H1 (cell line): ENCODE data around the gene CD1D. TPM values are rescaled to one million over a fixed set of nuclear protein-coding genes. Genes with fewer than 3 reads are reported as not detected.

Source experiments
- CTCF ChIA-PET: fragments of 300-600 bp; sonication (Branson Sonifier 250); formaldehyde crosslinking; loops from one replicate; lab custom pipeline; 2021; ENCODE audit not compliant: partially characterized antibody; lab: Charles Lee
- POLR2A ChIA-PET: fragments of 300-600 bp; sonication (Branson Sonifier 250); formaldehyde crosslinking; loops from one replicate; lab custom pipeline; 2021; ENCODE audit warnings: inconsistent platforms; ENCODE audit not compliant: partially characterized antibody; lab: Charles Lee
- DNase-seq, 2 experiments: peaks; one replicate each; pipeline versions ENCODE4 v3.0.0 to v3.0.0-alpha.2; 2010 to 2022; ENCODE audit warnings: low spot score in 2 of 2, low read depth in 1 of 2, mixed read lengths in 1 of 2
- FAIRE-seq: peaks from 2 replicates; lab custom pipeline; 2011; peaks lifted over from hg19 to GRCh38; lab: Jason Lieb, UNC
- H2AFZ ChIP-seq: 2 replicates; pipeline ENCODE4 v1.8.1; 2012; ENCODE audit warnings: low read length, inconsistent platforms
- H2AK5ac ChIP-seq: 2 replicates; pipeline ENCODE4 v1.6.1; 2013; ENCODE audit warnings: low read depth, low read length
- H2BK120ac ChIP-seq: replicated peaks from 2 replicates; pipeline ENCODE3; 2013; ENCODE audit warnings: low read depth, low read length, inconsistent platforms
- H2BK12ac ChIP-seq: 2 replicates; pipeline ENCODE4 v1.6.1; 2013; ENCODE audit warnings: low read depth, low read length
- H2BK15ac ChIP-seq: 2 replicates; pipeline ENCODE4 v1.6.1; 2013; ENCODE audit warnings: low read length
- H2BK20ac ChIP-seq: 2 replicates; pipeline ENCODE4 v1.6.1; 2013; ENCODE audit warnings: low read length
- H2BK5ac ChIP-seq: 2 replicates; pipeline ENCODE4 v1.6.1; 2013; ENCODE audit warnings: low read depth, low read length
- H3K14ac ChIP-seq: 2 replicates; pipeline ENCODE4 v1.6.1; 2013; ENCODE audit warnings: inconsistent platforms; ENCODE audit not compliant: insufficient read length
- H3K18ac ChIP-seq: 2 replicates; pipeline ENCODE4 v1.6.1; 2013; ENCODE audit warnings: low read length; ENCODE audit errors: extremely low read depth
- H3K23ac ChIP-seq: 2 replicates; pipeline ENCODE4 v1.6.1; 2013; ENCODE audit warnings: inconsistent platforms; ENCODE audit not compliant: insufficient read length
- H3K23me2 ChIP-seq: 2 replicates; pipeline ENCODE4 v1.6.1; 2013; ENCODE audit warnings: low read depth, low read length
- H3K27ac ChIP-seq: 2 replicates; pipeline ENCODE4 v1.6.1; 2011; ENCODE audit warnings: low read depth, low read length, inconsistent platforms
- H3K27me3 ChIP-seq, 4 experiments: replicated peaks in 1 of 4; 1 replicate in 1 of 4; 2 replicates in 3 of 4; pipeline versions ENCODE4 v1.6.1 to v1.8.1; 2011 to 2013; ENCODE audit warnings: low read length in 3 of 4, mild to moderate bottlenecking in 3 of 4, inconsistent platforms in 2 of 4, mixed read lengths in 2 of 4, moderate library complexity in 1 of 4; ENCODE audit not compliant: control insufficient read depth in 3 of 4, insufficient read depth in 3 of 4; ENCODE audit errors: extremely low read depth in 1 of 4
- H3K36me3 ChIP-seq, 4 experiments: 2 replicates each; pipeline versions ENCODE4 v1.6.1 to v1.8.1; 2011 to 2013; ENCODE audit warnings: mild to moderate bottlenecking in 4 of 4, low read length in 3 of 4, moderate library complexity in 2 of 4, control low read depth in 1 of 4, inconsistent platforms in 1 of 4; ENCODE audit not compliant: insufficient read depth in 4 of 4, control insufficient read depth in 2 of 4
- H3K4ac ChIP-seq: replicated peaks from 2 replicates; pipeline ENCODE3; 2013; ENCODE audit warnings: low read length, low read depth, mixed read lengths, inconsistent platforms; ENCODE audit not compliant: insufficient read length
- H3K4me1 ChIP-seq, 4 experiments: replicated peaks in 1 of 4; 1 replicate in 1 of 4; 2 replicates in 3 of 4; pipeline versions ENCODE4 v1.6.1 to v1.8.1; 2011 to 2013; ENCODE audit warnings: low read length in 3 of 4, inconsistent platforms in 2 of 4, mixed read lengths in 1 of 4; ENCODE audit not compliant: insufficient read depth in 4 of 4, control insufficient read depth in 3 of 4
- H3K4me2 ChIP-seq, 2 experiments: 2 replicates each; pipeline versions ENCODE4 v1.6.1 to v1.8.1; 2011 to 2013; ENCODE audit warnings: low read depth in 2 of 2, low read length in 2 of 2, control low read depth in 1 of 2, inconsistent platforms in 1 of 2, mild to moderate bottlenecking in 1 of 2; ENCODE audit not compliant: insufficient read depth in 1 of 2
- H3K4me3 ChIP-seq, 4 experiments: fragments of 200-600, 300-600 bp in 1 of 4; sonication (generic), shearing (Covaris generic), sonication (Bioruptor Twin) in 1 of 4; 2 replicates each; pipeline versions ENCODE4 v1.5.1 to v1.8.1; 2011 to 2016; ENCODE audit warnings: low read length in 4 of 4, low read depth in 3 of 4, control low read depth in 2 of 4, inconsistent platforms in 2 of 4, mild to moderate bottlenecking in 2 of 4, mixed read lengths in 1 of 4, moderate library complexity in 1 of 4; ENCODE audit not compliant: insufficient read depth in 2 of 4; ENCODE audit errors: extremely low read depth in 1 of 4
- H3K56ac ChIP-seq: replicated peaks from 2 replicates; pipeline ENCODE3; 2013; ENCODE audit warnings: low read depth, mild to moderate bottlenecking, mixed read lengths, low read length, inconsistent platforms; ENCODE audit not compliant: insufficient read length
- H3K79me1 ChIP-seq: 2 replicates; pipeline ENCODE4 v1.6.1; 2013; ENCODE audit warnings: low read depth, low read length, control low read depth
- H3K79me2 ChIP-seq, 2 experiments: 2 replicates each; pipeline versions ENCODE4 v1.6.1 to v1.8.1; 2012 to 2013; ENCODE audit warnings: low read length in 2 of 2, mild to moderate bottlenecking in 2 of 2, inconsistent platforms in 1 of 2; ENCODE audit not compliant: insufficient read depth in 2 of 2, control insufficient read depth in 1 of 2
- H3K9ac ChIP-seq, 4 experiments: replicated peaks in 1 of 4; 1 replicate in 1 of 4; 2 replicates in 3 of 4; pipeline versions ENCODE4 v1.6.1 to v1.8.1; 2011 to 2013; ENCODE audit warnings: low read depth in 3 of 4, low read length in 3 of 4, control low read depth in 2 of 4, mild to moderate bottlenecking in 2 of 4, moderate library complexity in 2 of 4, inconsistent platforms in 1 of 4; ENCODE audit errors: extremely low read depth in 1 of 4
- H3K9me3 ChIP-seq, 2 experiments: 2 replicates each; pipeline versions ENCODE4 v1.6.1 to v1.8.1; 2012 to 2013; ENCODE audit warnings: mild to moderate bottlenecking in 2 of 2, moderate library complexity in 2 of 2, control low read depth in 1 of 2, inconsistent platforms in 1 of 2, low read depth in 1 of 2, low read length in 1 of 2, mixed read lengths in 1 of 2; ENCODE audit not compliant: insufficient read depth in 2 of 2
- H4K20me1 ChIP-seq, 2 experiments: replicated peaks in 1 of 2; 2 replicates each; pipeline versions ENCODE3 to v1.8.1; 2011 to 2013; ENCODE audit warnings: inconsistent platforms in 2 of 2, low read length in 2 of 2, mild to moderate bottlenecking in 1 of 2; ENCODE audit not compliant: insufficient read depth in 2 of 2, control insufficient read depth in 1 of 2
- H4K5ac ChIP-seq: 2 replicates; pipeline ENCODE4 v1.6.1; 2013; ENCODE audit warnings: low read length, low read depth, mixed read lengths, inconsistent platforms; ENCODE audit not compliant: insufficient read length
- H4K8ac ChIP-seq: 2 replicates; pipeline ENCODE4 v1.8.0; 2013; ENCODE audit warnings: mild to moderate bottlenecking, moderate library complexity, low read length, inconsistent platforms; ENCODE audit not compliant: insufficient read depth; ENCODE audit errors: extremely low read depth
- H4K91ac ChIP-seq: replicated peaks from 2 replicates; pipeline ENCODE3; 2013; ENCODE audit warnings: low read length, mixed read lengths, inconsistent platforms; ENCODE audit not compliant: insufficient read length
- CBX8 ChIP-seq: fragments of 300-800, 300-1000 bp; sonication (generic); IDR thresholded peaks from 2 replicates; pipeline ENCODE4 v1.7.1; 2016; ENCODE audit warnings: low read depth, low read length, borderline replicate concordance
- CTBP2 ChIP-seq: IDR thresholded peaks from 2 replicates; pipeline ENCODE4 v1.7.0; 2011; ENCODE audit warnings: borderline replicate concordance, mild to moderate bottlenecking, moderate library complexity, mixed read lengths, low read length; ENCODE audit not compliant: insufficient read depth, insufficient read length
- EP300 ChIP-seq, 2 experiments: IDR thresholded peaks; 1 replicate in 1 of 2; 2 replicates in 1 of 2; pipeline ENCODE4 v1.6.1; 2011 to 2012; ENCODE audit warnings: low read depth in 2 of 2, low read length in 2 of 2, mild to moderate bottlenecking in 2 of 2, borderline replicate concordance in 1 of 2, inconsistent platforms in 1 of 2, moderate library complexity in 1 of 2
- GABPA ChIP-seq: IDR thresholded peaks from 2 replicates; pipeline ENCODE4 v1.6.1; 2011; ENCODE audit warnings: mild to moderate bottlenecking, low read length, moderate library complexity, borderline replicate concordance; ENCODE audit not compliant: insufficient read depth
- JUN ChIP-seq: IDR thresholded peaks from 2 replicates; pipeline ENCODE4 v1.6.1; 2011; ENCODE audit warnings: low read depth, mild to moderate bottlenecking, improper control_type of control experiment, low read length
- KDM1A ChIP-seq: fragments of 200-600, 300-600 bp; sonication (generic); IDR thresholded peaks from 2 replicates; pipeline ENCODE4 v1.7.1; 2016; ENCODE audit warnings: mild to moderate bottlenecking, low read length, borderline replicate concordance
- POLR2A ChIP-seq, 2 experiments: IDR thresholded peaks; 1 replicate in 1 of 2; 2 replicates in 1 of 2; pipeline ENCODE4 v1.6.1; 2011; ENCODE audit warnings: low read depth in 2 of 2, low read length in 2 of 2, mild to moderate bottlenecking in 2 of 2; ENCODE audit errors: control extremely low read depth in 1 of 2
- RBBP5 ChIP-seq: IDR thresholded peaks from 2 replicates; pipeline ENCODE4 v1.7.1; 2012; ENCODE audit warnings: low read depth, mild to moderate bottlenecking, inconsistent platforms, low read length, moderate library complexity, borderline replicate concordance
- SP2 ChIP-seq: IDR thresholded peaks from 2 replicates; pipeline ENCODE4 v1.6.1; 2012; ENCODE audit warnings: mild to moderate bottlenecking, low read length, inconsistent platforms
- SUZ12 ChIP-seq: fragments of 200-600 bp; sonication (generic); IDR thresholded peaks from 2 replicates; pipeline ENCODE4 v1.6.1; 2012; ENCODE audit warnings: mild to moderate bottlenecking, inconsistent platforms, low read length, moderate library complexity, mixed read lengths
- TAF1 ChIP-seq: IDR thresholded peaks from 2 replicates; pipeline ENCODE4 v1.6.1; 2011; ENCODE audit warnings: mild to moderate bottlenecking, low read depth, low read length
- WGBS, 2 experiments: shearing (Covaris generic) in 1 of 2; methylation state at CpG; one replicate each; pipeline versions ENCODE4 v1.1.6 to v1.1.7; 2013 to 2015; ENCODE audit warnings: low lambda C conversion rate in 2 of 2, mixed read lengths in 2 of 2, inconsistent platforms in 1 of 2, low coverage in 1 of 2, missing lambda C conversion rate in 1 of 2; ENCODE audit not compliant: insufficient replicate concordance in 2 of 2, insufficient coverage in 1 of 2, insufficient read length in 1 of 2; ENCODE audit errors: extremely low coverage in 1 of 2, missing lambda C conversion rate in 1 of 2; 5-methylcytosine and 5-hydroxymethylcytosine counted together
- polyA plus RNA-seq, 7 experiments: library from polyadenylated mRNA; depleted of rRNA in 3 of 7; stranded (reverse) in 5 of 7; unstranded in 2 of 7; fragments of >200 nt in 5 of 7; fragments of 200-250 nt in 2 of 7; gene quantifications; 1 replicate in 5 of 7; 2 replicates in 1 of 7; 4 replicates in 1 of 7; pipeline versions ENCODE4 v1.2.1 to v1.2.3, GENCODE V29; 2011 to 2013; ENCODE audit warnings: missing spikeins in 2 of 7, mixed read lengths in 2 of 7
- total RNA-seq: library from RNA; stranded (reverse); fragmentation: NEBNext Ultra II Directional; extraction: Animal tissue kit (Norgen Biotek cat#: 25700); gene quantifications from 2 replicates; pipeline ENCODE4 v1.2.1, GENCODE V29; 2021
- TF ChIP-seq, protein P1 (sequence below): IDR thresholded peaks from 2 replicates; pipeline ENCODE4 v1.6.1; 2012; ENCODE audit warnings: inconsistent platforms

The CD1D gene
- total and polyA plus RNA-seq, 2 of the 8 experiments (the other 6 are each of a cell fraction or from before 2014, with no cell fraction given) = 1.1 to 1.6 TPM

DNA sequence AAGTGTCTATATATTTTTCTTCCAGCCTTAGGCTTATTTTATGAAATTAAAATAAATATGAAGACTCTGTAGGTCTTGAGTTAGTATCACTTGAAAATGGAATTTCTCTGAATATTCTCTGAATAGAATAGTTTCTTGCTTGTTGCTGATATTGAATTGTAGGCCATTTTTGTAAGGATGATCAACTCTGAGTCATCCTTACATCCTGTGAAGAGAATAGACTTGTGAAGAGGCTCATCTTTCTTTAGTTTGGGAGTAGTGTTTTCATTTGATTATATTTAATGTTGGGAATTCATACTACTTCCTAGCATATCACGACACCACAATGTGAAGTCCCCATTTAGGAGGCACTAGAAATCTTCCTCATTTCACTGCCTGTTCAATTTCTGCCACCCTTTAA, 27.5 kb upstream of the CD1D start:
- CTCF ChIA-PET = no interaction called here
- H3K4me2 ChIP-seq = no peak overlapping the region
- no peak for DNase-seq
- no peak for TF ChIP-seq SUZ12
- no peak for TF ChIP-seq GABPA
- no peak for TF ChIP-seq EP300 (IDR thresholded peaks at IDR 0.05; ENCODE audit: borderline replicate concordance in 1 of 2, low read depth in 2 of 2, low read length in 2 of 2)
- TF ChIP-seq CTBP2 = no peak
- TF ChIP-seq KDM1A = no peak
- no peak for TF ChIP-seq RBBP5
- no peak for TF ChIP-seq POLR2A (IDR thresholded peaks at IDR 0.05; ENCODE audit: control extremely low read depth in 1 of 2, low read depth in 2 of 2, low read length in 2 of 2)
- no peak for TF ChIP-seq SP2
- TF ChIP-seq, protein P1, sequence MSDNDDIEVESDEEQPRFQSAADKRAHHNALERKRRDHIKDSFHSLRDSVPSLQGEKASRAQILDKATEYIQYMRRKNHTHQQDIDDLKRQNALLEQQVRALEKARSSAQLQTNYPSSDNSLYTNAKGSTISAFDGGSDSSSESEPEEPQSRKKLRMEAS = no peak
- no peak for TF ChIP-seq CBX8
- no peak for TF ChIP-seq JUN
- no peak for TF ChIP-seq TAF1

More for the DNA sequence above, 27.5 kb upstream of the CD1D start:
- Histone ChIP-seq H2BK20ac (no peak overlapping the region), H3K27me3 (peaks cover 0 to 7% (median 1%) of the 10 kb centered on the region in 4 experiments; a peak in 3 of 7 replicates), H4K20me1 (no peaks in the 10 kb centered on the region), H3K23ac (no peak overlapping the region), H3K4ac (no peak overlapping the region), H3K27ac (no peak overlapping the region), H2AFZ (no peak overlapping the region), H3K9me3 (no peaks in the 10 kb centered on the region), H2BK15ac (no peak overlapping the region), H3K79me2 (no peaks in the 10 kb centered on the region), H3K9ac (no peak overlapping the region), H2BK120ac (no peak overlapping the region), H4K8ac (no peak overlapping the region), H2BK12ac (no peak overlapping the region), H3K36me3 (no peaks in the 10 kb centered on the region), H4K5ac (no peak overlapping the region), H3K4me3 (no peak overlapping the region), H4K91ac (no peak overlapping the region), H3K18ac (no peak overlapping the region), H3K79me1 (no peaks in the 10 kb centered on the region), H2BK5ac (no peak overlapping the region), H3K14ac (no peak overlapping the region), H2AK5ac (no peak overlapping the region), H3K56ac (no peak overlapping the region), H3K4me1 (no peaks in the 10 kb centered on the region; a peak in 2 of 7 replicates), H3K23me2 (peaks cover 4% of the 10 kb centered on the region)
- POLR2A ChIA-PET = no interaction called here
- no peak for FAIRE-seq
- 88% methylated on average over 1 of the region's 1 CpG; no CpG with 5 or more reads in 1 of the 2 experiments for WGBS, 2 experiments
